H9 (cell line): ENCODE measurements around the gene TMC6. TPM values are rescaled to one million over a fixed set of nuclear protein-coding genes. Genes with fewer than 3 reads are reported as not detected.

Experiments
- DNase-seq: peaks from one replicate; pipeline ENCODE4 v3.0.0-alpha.2; 2017
- H2AFZ ChIP-seq: one replicate; pipeline ENCODE4 v1.6.1; 2013; ENCODE audit warnings: mild to moderate bottlenecking, low read length, control low read depth, moderate library complexity
- H2AK5ac ChIP-seq: 2 replicates; pipeline ENCODE4 v1.6.1; 2013; ENCODE audit warnings: low read length, control low read depth, mixed read lengths; ENCODE audit not compliant: insufficient read length
- H2BK120ac ChIP-seq: one replicate; pipeline ENCODE4 v1.6.1; 2013; ENCODE audit warnings: low read depth, mild to moderate bottlenecking, low read length, control low read depth, inconsistent platforms; ENCODE audit not compliant: poor library complexity, severe bottlenecking
- H2BK12ac ChIP-seq: 2 replicates; pipeline ENCODE4 v1.6.1; 2013; ENCODE audit warnings: low read length, control low read depth, mixed read lengths, low read depth; ENCODE audit not compliant: insufficient read length
- H2BK15ac ChIP-seq: 2 replicates; pipeline ENCODE4 v1.6.1; 2013; ENCODE audit warnings: low read depth, low read length, control low read depth
- H2BK20ac ChIP-seq: one replicate; pipeline ENCODE4 v1.6.1; 2013; ENCODE audit warnings: low read depth, mild to moderate bottlenecking, low read length, control low read depth, inconsistent platforms; ENCODE audit not compliant: poor library complexity, severe bottlenecking
- H2BK5ac ChIP-seq: 2 replicates; pipeline ENCODE4 v1.6.1; 2013; ENCODE audit warnings: low read length, control low read depth, mixed read lengths; ENCODE audit not compliant: insufficient read length
- H3K14ac ChIP-seq: 2 replicates; pipeline ENCODE4 v1.6.1; 2013; ENCODE audit warnings: low read length, control low read depth; ENCODE audit not compliant: insufficient read depth
- H3K18ac ChIP-seq: 2 replicates; pipeline ENCODE4 v1.6.1; 2013; ENCODE audit warnings: low read depth, mild to moderate bottlenecking, mixed read lengths, low read length, control low read depth; ENCODE audit not compliant: insufficient read length
- H3K23ac ChIP-seq: 2 replicates; pipeline ENCODE4 v1.6.1; 2013; ENCODE audit warnings: low read length, control low read depth, mixed read lengths, low read depth; ENCODE audit not compliant: insufficient read length
- H3K23me2 ChIP-seq: 2 replicates; pipeline ENCODE4 v1.6.1; 2013; ENCODE audit warnings: low read depth, mild to moderate bottlenecking, mixed read lengths, low read length, control low read depth; ENCODE audit not compliant: insufficient read length, poor library complexity, severe bottlenecking
- H3K27ac ChIP-seq: 2 replicates; pipeline ENCODE4 v1.5.1; 2013; ENCODE audit warnings: low read length, control low read depth, mixed read lengths, low read depth; ENCODE audit not compliant: insufficient read length
- H3K27me3 ChIP-seq: 2 replicates; pipeline ENCODE4 v1.6.1; 2013; ENCODE audit warnings: low read length, control low read depth, inconsistent platforms; ENCODE audit not compliant: insufficient read depth
- H3K4ac ChIP-seq: 2 replicates; pipeline ENCODE4 v1.6.1; 2013; ENCODE audit warnings: low read depth, mild to moderate bottlenecking, control low read depth, inconsistent platforms, low read length, moderate library complexity
- H3K4me1 ChIP-seq: 2 replicates; pipeline ENCODE4 v1.6.1; 2013; ENCODE audit warnings: low read length, control low read depth, inconsistent platforms; ENCODE audit not compliant: insufficient read depth
- H3K4me2 ChIP-seq: 2 replicates; pipeline ENCODE4 v1.6.1; 2013; ENCODE audit warnings: low read length, control low read depth, mixed read lengths; ENCODE audit not compliant: insufficient read length, insufficient read depth
- H3K56ac ChIP-seq: 2 replicates; pipeline ENCODE4 v1.6.1; 2013; ENCODE audit warnings: low read depth, mild to moderate bottlenecking, mixed read lengths, low read length, control low read depth; ENCODE audit not compliant: insufficient read length
- H3K79me1 ChIP-seq: 2 replicates; pipeline ENCODE4 v1.6.1; 2013; ENCODE audit warnings: low read depth, mild to moderate bottlenecking, moderate library complexity, low read length, control low read depth, inconsistent platforms; ENCODE audit not compliant: insufficient read depth, poor library complexity, severe bottlenecking
- H3K79me2 ChIP-seq: 2 replicates; pipeline ENCODE4 v1.6.1; 2013; ENCODE audit warnings: low read length, control low read depth, inconsistent platforms; ENCODE audit not compliant: insufficient read depth
- H3K9ac ChIP-seq: 2 replicates; pipeline ENCODE4 v1.6.1; 2013; ENCODE audit warnings: low read length, control low read depth, mixed read lengths; ENCODE audit not compliant: insufficient read length; ENCODE audit errors: extremely low read depth
- H3K9me3 ChIP-seq: one replicate; pipeline ENCODE4 v1.6.1; 2013; ENCODE audit warnings: low read depth, low read length, inconsistent platforms; ENCODE audit not compliant: control insufficient read depth
- H3T11ph ChIP-seq: one replicate; pipeline ENCODE4 v1.6.1; 2013; ENCODE audit warnings: mild to moderate bottlenecking, low read length, control low read depth, inconsistent platforms
- H4K20me1 ChIP-seq: one replicate; pipeline ENCODE4 v1.6.1; 2013; ENCODE audit not compliant: control insufficient read depth, insufficient read length, insufficient read depth
- H4K5ac ChIP-seq: 2 replicates; pipeline ENCODE4 v1.6.1; 2013; ENCODE audit warnings: low read depth, mild to moderate bottlenecking, mixed read lengths, low read length, control low read depth; ENCODE audit not compliant: insufficient read length
- H4K8ac ChIP-seq: replicated peaks from 2 replicates; pipeline ENCODE4 v1.6.1; 2013; ENCODE audit warnings: low read length, control low read depth, mixed read lengths, low read depth; ENCODE audit not compliant: insufficient read length
- H4K91ac ChIP-seq: 2 replicates; pipeline ENCODE4 v1.6.1; 2013; ENCODE audit warnings: low read depth, mild to moderate bottlenecking, moderate library complexity, mixed read lengths, low read length, control low read depth; ENCODE audit not compliant: insufficient read length
- H3K27ac Mint-ChIP-seq, 3 experiments: 2 replicates in 2 of 3; 3 replicates in 1 of 3; pipeline ENCODE4 v1.8.0; 2020 to 2021; ENCODE audit warnings: mixed read lengths in 3 of 3, mild to moderate bottlenecking in 1 of 3, moderate library complexity in 1 of 3
- H3K27me3 Mint-ChIP-seq: 2 replicates; pipeline ENCODE4 v1.8.0; 2021; ENCODE audit warnings: low read depth, mild to moderate bottlenecking, moderate library complexity, mixed read lengths
- H3K36me3 Mint-ChIP-seq, 3 experiments: 2 replicates in 2 of 3; 3 replicates in 1 of 3; pipeline ENCODE4 v1.8.0; 2020 to 2021; ENCODE audit warnings: low read depth in 3 of 3, mixed read lengths in 3 of 3; ENCODE audit not compliant: insufficient read depth in 1 of 3
- H3K4me1 Mint-ChIP-seq, 2 experiments: 2 replicates each; pipeline ENCODE4 v1.8.0; 2020; ENCODE audit warnings: mixed read lengths in 2 of 2
- H3K4me3 Mint-ChIP-seq, 2 experiments: 2 replicates in 1 of 2; 3 replicates in 1 of 2; pipeline ENCODE4 v1.8.0; 2020 to 2021; ENCODE audit warnings: mild to moderate bottlenecking in 2 of 2, mixed read lengths in 2 of 2, moderate library complexity in 1 of 2
- H3K9me3 Mint-ChIP-seq, 2 experiments: 2 replicates in 1 of 2; 3 replicates in 1 of 2; pipeline ENCODE4 v1.8.0; 2020; ENCODE audit warnings: mild to moderate bottlenecking in 2 of 2, mixed read lengths in 2 of 2, moderate library complexity in 1 of 2
- WGBS: extraction: QIAGEN DNeasy Blood & Tissue Kit; methylation state at CpG from one replicate; pipeline ENCODE4 v1.1.7; 2013; ENCODE audit warnings: missing lambda C conversion rate, low lambda C conversion rate, mixed read lengths; ENCODE audit not compliant: insufficient read length; ENCODE audit errors: extremely low coverage; 5-methylcytosine and 5-hydroxymethylcytosine counted together
- total RNA-seq: library from RNA; stranded (reverse); gene quantifications from 2 replicates; pipeline ENCODE4 v1.2.1, GENCODE V29; 2021
- TF ChIP-seq, protein P1 (sequence below): fragments of 200-600 bp; sonication (generic); conservative IDR thresholded peaks from 3 replicates; pipeline ENCODE4 v1.8.0; 2021; ENCODE audit warnings: antibody characterized with exemption, mild to moderate bottlenecking

Gene TMC6
- total RNA-seq, 1 experiment from 2014 or later: 86.8 TPM

DNA sequence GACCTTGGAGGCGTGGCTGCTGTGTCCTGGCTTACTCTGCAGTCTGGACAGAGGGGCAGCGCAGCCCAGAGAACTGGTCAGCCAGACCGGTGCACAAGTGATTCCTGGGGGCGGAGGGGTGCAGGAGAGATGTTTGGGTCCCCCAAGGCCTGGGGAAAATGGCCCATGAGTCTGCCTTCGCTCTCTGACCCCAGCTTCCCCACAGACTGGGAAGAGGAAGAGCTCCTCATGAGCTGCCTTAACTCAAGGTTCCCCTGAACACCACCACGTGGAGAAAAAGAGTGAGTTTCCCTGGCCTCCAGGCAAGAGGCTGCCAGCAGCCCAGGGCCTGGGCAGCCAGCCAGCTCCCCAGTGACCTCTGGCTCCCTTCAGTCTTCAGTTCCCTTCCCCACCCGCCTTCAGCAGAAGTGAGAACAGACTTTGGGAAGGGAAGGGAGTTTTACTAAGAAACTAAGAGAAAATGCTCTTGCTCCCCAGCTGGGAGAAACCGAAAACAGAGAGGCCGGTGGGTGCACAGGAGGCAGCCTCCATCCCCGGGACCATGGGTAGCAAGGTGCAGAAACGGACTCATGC is 15.7 kb upstream of the TMC6 start:
- Histone ChIP-seq H3K4ac (no peak overlapping the region), H4K8ac (no peak overlapping the region), H3T11ph (no peak overlapping the region), H3K79me2 (no peaks in the 10 kb centered on the region), H3K79me1 (no peaks in the 10 kb centered on the region), H3K4me1 (no peaks in the 10 kb centered on the region), H4K20me1 (no peaks in the 10 kb centered on the region), H3K14ac (no peak overlapping the region), H2BK5ac (no peak overlapping the region), H3K23me2 (no peaks in the 10 kb centered on the region), H4K5ac (no peak overlapping the region), H2BK120ac (no peak overlapping the region), H3K23ac (no peak overlapping the region), H2AFZ (no peak overlapping the region), H3K18ac (no peak overlapping the region), H3K9me3 (no peaks in the 10 kb centered on the region), H3K56ac (no peak overlapping the region), H3K9ac (no peak overlapping the region), H2BK20ac (no peak overlapping the region), H3K27ac (no peak overlapping the region), H2AK5ac (no peak overlapping the region), H4K91ac (no peak overlapping the region), H2BK12ac (no peak overlapping the region), H2BK15ac (no peak overlapping the region), H3K4me2 (no peak overlapping the region), H3K27me3 (no peaks in the 10 kb centered on the region)
- Mint-ChIP-seq H3K4me1 (peaks cover 4 to 13% of the 10 kb centered on the region in 2 experiments), H3K9me3 (no peaks in the 10 kb centered on the region), H3K36me3 (no peaks in the 10 kb centered on the region), H3K4me3 (no peak overlapping the region), H3K27me3 (peaks cover 2% of the 10 kb centered on the region; the same call in 1 of the 2 replicates), H3K27ac (peak overlapping the region in 1 of 3 experiments; percentile 62; a peak in 2 of 7 replicates)
- WGBS: no CpG with 5 or more reads among the region's 11 CpGs
- TF ChIP-seq, protein P1, sequence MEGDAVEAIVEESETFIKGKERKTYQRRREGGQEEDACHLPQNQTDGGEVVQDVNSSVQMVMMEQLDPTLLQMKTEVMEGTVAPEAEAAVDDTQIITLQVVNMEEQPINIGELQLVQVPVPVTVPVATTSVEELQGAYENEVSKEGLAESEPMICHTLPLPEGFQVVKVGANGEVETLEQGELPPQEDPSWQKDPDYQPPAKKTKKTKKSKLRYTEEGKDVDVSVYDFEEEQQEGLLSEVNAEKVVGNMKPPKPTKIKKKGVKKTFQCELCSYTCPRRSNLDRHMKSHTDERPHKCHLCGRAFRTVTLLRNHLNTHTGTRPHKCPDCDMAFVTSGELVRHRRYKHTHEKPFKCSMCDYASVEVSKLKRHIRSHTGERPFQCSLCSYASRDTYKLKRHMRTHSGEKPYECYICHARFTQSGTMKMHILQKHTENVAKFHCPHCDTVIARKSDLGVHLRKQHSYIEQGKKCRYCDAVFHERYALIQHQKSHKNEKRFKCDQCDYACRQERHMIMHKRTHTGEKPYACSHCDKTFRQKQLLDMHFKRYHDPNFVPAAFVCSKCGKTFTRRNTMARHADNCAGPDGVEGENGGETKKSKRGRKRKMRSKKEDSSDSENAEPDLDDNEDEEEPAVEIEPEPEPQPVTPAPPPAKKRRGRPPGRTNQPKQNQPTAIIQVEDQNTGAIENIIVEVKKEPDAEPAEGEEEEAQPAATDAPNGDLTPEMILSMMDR: no peak
- no peak for DNase-seq
